Measurements from ENCODE around the gene A2M.

DNA sequence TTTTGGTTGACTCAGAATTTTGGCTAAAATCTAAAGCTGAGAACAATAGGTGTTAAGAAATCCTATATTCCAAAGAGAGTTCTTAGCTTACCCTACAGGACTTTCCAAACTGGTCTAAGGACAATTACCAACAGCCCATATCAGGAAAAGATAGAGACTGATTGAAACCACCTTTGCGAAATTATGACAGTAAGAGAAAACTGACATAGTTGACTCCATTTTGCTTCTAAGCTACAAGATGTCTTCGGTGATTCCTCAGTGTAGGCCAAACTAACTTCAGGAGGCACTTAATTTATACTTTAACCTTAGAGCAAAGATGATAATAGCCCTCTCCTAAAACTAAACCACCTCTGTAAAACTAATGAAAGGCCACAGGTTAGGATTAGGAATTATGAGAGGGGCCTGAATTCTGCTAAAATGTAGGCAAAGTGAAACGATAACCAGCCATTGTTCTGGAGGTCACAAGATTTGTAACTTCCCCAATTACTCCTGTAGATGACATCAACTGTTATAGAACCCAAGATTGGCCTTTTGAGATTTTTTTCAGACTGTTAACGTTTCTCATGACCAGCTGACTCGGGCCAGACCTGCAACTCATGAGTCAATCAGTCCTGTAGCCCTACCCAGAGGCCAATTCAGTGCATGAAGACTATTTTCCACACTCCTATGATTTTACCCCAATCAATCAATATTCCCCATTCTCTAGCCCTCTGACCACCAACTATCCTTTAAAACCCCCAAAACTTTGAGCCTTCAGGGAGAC, 83.3 kb downstream of the A2M start:
- TF ChIP-seq CTCF (conservative IDR thresholded peaks at IDR 0.05), result no peak
- TF ChIP-seq EZH2 (IDR thresholded peaks at IDR 0.05; ENCODE audit: low read depth), result no peak

All from PC-9 (cell line).